Measurements from ENCODE around the gene SOWAHA. TPM values are rescaled to one million over a fixed set of nuclear protein-coding genes. Genes with fewer than 3 reads are reported as not detected.

The SOWAHA gene
- total and polyA plus RNA-seq, 2 of the 8 experiments (the other 6 are each of a cell fraction or from before 2014, with no cell fraction given): 0.09 to 0.11 TPM

- Histone ChIP-seq H2BK20ac (ENCODE audit: low read length) (no peak overlapping the region), H3K4me1 (replicated peaks in 1 of 4; ENCODE audit: control insufficient read depth in 3 of 4, insufficient read depth in 4 of 4, low read length in 3 of 4) (peaks cover 0 to 3% (median 0%) of the 10 kb centered on the region in 4 experiments; a peak in 2 of 7 replicates), H3K79me2 (ENCODE audit: control insufficient read depth in 1 of 2, insufficient read depth in 2 of 2, low read length in 2 of 2) (no peaks in the 10 kb centered on the region), H3K36me3 (ENCODE audit: control insufficient read depth in 2 of 4, insufficient read depth in 4 of 4, low read length in 3 of 4) (peaks cover 0 to 4% (median 0%) of the 10 kb centered on the region in 4 experiments; a peak in 1 of 8 replicates), H4K91ac (replicated peaks; ENCODE audit: insufficient read length, low read length) (no peak overlapping the region), H3K4me3 (ENCODE audit: extremely low read depth in 1 of 4, insufficient read depth in 2 of 4, low read depth in 3 of 4, low read length in 4 of 4) (no peak overlapping the region), H2AK5ac (ENCODE audit: low read depth, low read length) (no peak overlapping the region), H3K56ac (replicated peaks; ENCODE audit: insufficient read length, low read depth, low read length) (no peak overlapping the region), H4K8ac (ENCODE audit: extremely low read depth, insufficient read depth, low read length) (no peak overlapping the region), H3K9me3 (ENCODE audit: insufficient read depth in 2 of 2, low read depth in 1 of 2, low read length in 1 of 2) (peaks cover 0 to 9% of the 10 kb centered on the region in 2 experiments; a peak in 2 of 4 replicates), H4K5ac (ENCODE audit: insufficient read length, low read depth, low read length) (no peak overlapping the region), H2BK120ac (replicated peaks; ENCODE audit: low read depth, low read length) (no peak overlapping the region), H3K27me3 (replicated peaks in 1 of 4; ENCODE audit: control insufficient read depth in 3 of 4, extremely low read depth in 1 of 4, insufficient read depth in 3 of 4, low read length in 3 of 4) (peaks cover 30 to 47% (median 42%) of the 10 kb centered on the region in 4 experiments), H3K18ac (ENCODE audit: extremely low read depth, low read length) (no peak overlapping the region), H3K23ac (ENCODE audit: insufficient read length) (no peak overlapping the region), H2BK5ac (ENCODE audit: low read depth, low read length) (no peak overlapping the region), H4K20me1 (replicated peaks in 1 of 2; ENCODE audit: control insufficient read depth in 1 of 2, insufficient read depth in 2 of 2, low read length in 2 of 2) (peaks cover 0 to 5% of the 10 kb centered on the region in 2 experiments), H3K14ac (ENCODE audit: insufficient read length) (no peak overlapping the region), H3K9ac (replicated peaks in 1 of 4; ENCODE audit: extremely low read depth in 1 of 4, low read depth in 3 of 4, low read length in 3 of 4) (no peak overlapping the region), H3K4me2 (ENCODE audit: insufficient read depth in 1 of 2, low read depth in 2 of 2, low read length in 2 of 2) (no peak overlapping the region), H2BK15ac (ENCODE audit: low read length) (no peak overlapping the region), H3K4ac (replicated peaks; ENCODE audit: insufficient read length, low read depth, low read length) (no peak overlapping the region), H3K79me1 (ENCODE audit: low read depth, low read length) (no peaks in the 10 kb centered on the region), H2AFZ (ENCODE audit: low read length) (no peak overlapping the region), H3K27ac (ENCODE audit: low read depth, low read length) (no peak overlapping the region), H3K23me2 (ENCODE audit: low read depth, low read length) (peaks cover 4% of the 10 kb centered on the region; the same call in 1 of the 2 replicates), H2BK12ac (ENCODE audit: low read depth, low read length) (no peak overlapping the region)
- CTCF ChIA-PET (ENCODE audit: partially characterized antibody): interaction anchor here (1.1 to 25.6 kb wide), 8 partner anchors 8 to 290 kb away, joined by 3 to 465 read pairs (median 52); partner anchors contain the start of genes CCNI2, GDF9, LEAP2 and SHROOM1
- WGBS, 2 experiments (ENCODE audit: extremely low coverage in 1 of 2, insufficient coverage in 1 of 2, insufficient read length in 1 of 2, insufficient replicate concordance in 2 of 2, low coverage in 1 of 2, low lambda C conversion rate in 2 of 2, missing lambda C conversion rate in 1 of 2): 80% methylated on average over 1 of the region's 1 CpG; no CpG with 5 or more reads in 1 of the 2 experiments
- FAIRE-seq (no peak), DNase-seq (ENCODE audit: low read depth in 1 of 2, low spot score in 2 of 2) (no peak)
- TF ChIP-seq HDAC2 (IDR thresholded peaks at IDR 0.05; ENCODE audit: borderline replicate concordance in 1 of 2, low read depth in 2 of 2, low read length in 2 of 2) (no peak), TAF7 (optimal IDR thresholded peaks at IDR 0.05; ENCODE audit: borderline replicate concordance, low read depth, low read length) (no peak), ASH2L (IDR thresholded peaks at IDR 0.05; ENCODE audit: low read length) (no peak)
- POLR2A ChIA-PET (ENCODE audit: partially characterized antibody): no interaction called here
Measured at GRCh38 chr5:132817011-132817410, 3.9 kb downstream of the SOWAHA start.
